ENCODE data around the gene NKAIN2. TPM values are rescaled to one million over a fixed set of nuclear protein-coding genes. Genes with fewer than 3 reads are reported as not detected.

NKAIN2 gene
- total RNA-seq, 1 experiment from 2014 or later: 2.7 TPM

GRCh38 chr6:124052120-124052519 lies 248.5 kb downstream of the NKAIN2 start:
- Mint-ChIP-seq H3K4me1 (ENCODE audit: insufficient read depth, unreplicated experiment) (no peaks in the 10 kb centered on the region), H3K9me3 (ENCODE audit: unreplicated experiment) (no peaks in the 10 kb centered on the region), H3K36me3 (ENCODE audit: insufficient read depth, unreplicated experiment) (no peaks in the 10 kb centered on the region), H3K27ac (ENCODE audit: low read depth, unreplicated experiment) (no peak overlapping the region), H3K27me3 (ENCODE audit: insufficient read depth, unreplicated experiment) (no peaks in the 10 kb centered on the region), H3K4me3 (ENCODE audit: unreplicated experiment) (no peak overlapping the region)
- POLR2A ChIA-PET: interaction anchor here (0.6 kb wide), 1 partner anchor 607 kb away, joined by 3 read pairs; no protein-coding TSS in a partner anchor
- intact Hi-C loops (cut with micrococcal nuclease): no loop called here
- DNase-seq (ENCODE audit: unreplicated experiment): no peak
- no TSS peak for BruUV-seq (replicated peaks)
- TF ChIP-seq CTCF (IDR thresholded peaks at IDR 0.05; ENCODE audit: unreplicated experiment): no peak
- CTCF ChIA-PET: no interaction called here

- no peak overlapping the region for H3K27ac Mint-ChIP-seq (ENCODE audit: low read depth, unreplicated experiment)
- H3K4me3 Mint-ChIP-seq (ENCODE audit: unreplicated experiment): no peak overlapping the region
- ChIA-PET POLR2A (no interaction called here), CTCF (interaction anchor here (0.7 kb wide), 1 partner anchor 338 kb away, joined by 3 read pairs; no protein-coding TSS in a partner anchor)
- H3K36me3 Mint-ChIP-seq (ENCODE audit: insufficient read depth, unreplicated experiment): no peaks in the 10 kb centered on the region
- no peaks in the 10 kb centered on the region for H3K27me3 Mint-ChIP-seq (ENCODE audit: insufficient read depth, unreplicated experiment)
- DNase-seq (ENCODE audit: unreplicated experiment): no peak
- intact Hi-C loops (cut with micrococcal nuclease): no loop called here
- no TSS peak for BruUV-seq (replicated peaks)
- no peaks in the 10 kb centered on the region for H3K9me3 Mint-ChIP-seq (ENCODE audit: unreplicated experiment)
- H3K4me1 Mint-ChIP-seq (ENCODE audit: insufficient read depth, unreplicated experiment): no peaks in the 10 kb centered on the region
- TF ChIP-seq CTCF (IDR thresholded peaks at IDR 0.05; ENCODE audit: unreplicated experiment): no peak
Measured at GRCh38 chr6:124053315-124053714, 249.7 kb downstream of the NKAIN2 start.

- Mint-ChIP-seq H3K4me3 (ENCODE audit: unreplicated experiment) (no peak overlapping the region), H3K27ac (ENCODE audit: low read depth, unreplicated experiment) (no peak overlapping the region), H3K27me3 (ENCODE audit: insufficient read depth, unreplicated experiment) (no peaks in the 10 kb centered on the region), H3K4me1 (ENCODE audit: insufficient read depth, unreplicated experiment) (no peaks in the 10 kb centered on the region), H3K9me3 (ENCODE audit: unreplicated experiment) (no peaks in the 10 kb centered on the region), H3K36me3 (ENCODE audit: insufficient read depth, unreplicated experiment) (no peaks in the 10 kb centered on the region)
- intact Hi-C loops (cut with micrococcal nuclease): no loop called here
- ChIA-PET CTCF (no interaction called here), POLR2A (no interaction called here)
- no peak for DNase-seq (ENCODE audit: unreplicated experiment)
- no TSS peak for BruUV-seq (replicated peaks)
- no peak for TF ChIP-seq CTCF (IDR thresholded peaks at IDR 0.05; ENCODE audit: unreplicated experiment)
Measured at GRCh38 chr6:124054034-124054433, 250.4 kb downstream of the NKAIN2 start.

GRCh38 chr6:124055395-124055794 lies 251.7 kb downstream of the NKAIN2 start:
- H3K4me3 Mint-ChIP-seq (ENCODE audit: unreplicated experiment): no peak overlapping the region
- H3K27ac Mint-ChIP-seq (ENCODE audit: low read depth, unreplicated experiment): no peak overlapping the region
- peaks cover 5% of the 10 kb centered on the region for H3K36me3 Mint-ChIP-seq (ENCODE audit: insufficient read depth, unreplicated experiment)
- no peaks in the 10 kb centered on the region for H3K4me1 Mint-ChIP-seq (ENCODE audit: insufficient read depth, unreplicated experiment)
- intact Hi-C loops (cut with micrococcal nuclease): no loop called here
- ChIA-PET CTCF (interaction anchor here (0.7 kb wide), 1 partner anchor 217 kb away, joined by 4 read pairs; no protein-coding TSS in a partner anchor), POLR2A (interaction anchor here (0.7 kb wide), 1 partner anchor 375 kb away, joined by 3 read pairs; no protein-coding TSS in a partner anchor)
- BruUV-seq (replicated peaks): no TSS peak
- no peak for TF ChIP-seq CTCF (IDR thresholded peaks at IDR 0.05; ENCODE audit: unreplicated experiment)
- no peak for DNase-seq (ENCODE audit: unreplicated experiment)
- H3K27me3 Mint-ChIP-seq (ENCODE audit: insufficient read depth, unreplicated experiment): no peaks in the 10 kb centered on the region
- H3K9me3 Mint-ChIP-seq (ENCODE audit: unreplicated experiment): no peaks in the 10 kb centered on the region
